ENCODE measurements around the gene FBXO48.

The FBXO48 gene

GRCh38 chr2:68434981-68435380 lies 32.1 kb downstream of the FBXO48 start:
- DNase-seq: no peak

- no peak for DNase-seq
These were observed 34.1 kb downstream of the FBXO48 start for GRCh38 chr2:68432696-68433658.

GRCh38 chr2:68431316-68431972 lies 35.6 kb downstream of the FBXO48 start:
- DNase-seq: no peak

GRCh38 chr2:68429311-68429826 lies 37.7 kb downstream of the FBXO48 start:
- no peak for DNase-seq

GRCh38 chr2:68428746-68429145 lies 38.3 kb downstream of the FBXO48 start:
- DNase-seq: no peak

- DNase-seq: no peak
These were observed 39.0 kb downstream of the FBXO48 start for GRCh38 chr2:68428126-68428525.

GRCh38 chr2:68426848-68427579 lies 40.1 kb downstream of the FBXO48 start:
- no peak for DNase-seq

GRCh38 chr2:68426446-68426845 lies 40.6 kb downstream of the FBXO48 start:
- DNase-seq: no peak

GRCh38 chr2:68425503-68425902 lies 41.6 kb downstream of the FBXO48 start:
- DNase-seq: no peak

- no peak for DNase-seq
These were observed 43.0 kb downstream of the FBXO48 start for GRCh38 chr2:68423966-68424650.

GRCh38 chr2:68420254-68420910 lies 46.7 kb downstream of the FBXO48 start:
- no peak for DNase-seq

- no peak for DNase-seq
These were observed 48.2 kb downstream of the FBXO48 start for GRCh38 chr2:68418855-68419254.

GRCh38 chr2:68418419-68418818 lies 48.7 kb downstream of the FBXO48 start:
- no peak for DNase-seq

- no peak for DNase-seq
These were observed 49.2 kb downstream of the FBXO48 start for GRCh38 chr2:68417926-68418325.

GRCh38 chr2:68416081-68416675 lies 50.9 kb downstream of the FBXO48 start:
- no peak for DNase-seq

- DNase-seq: no peak
These were observed 51.6 kb downstream of the FBXO48 start for GRCh38 chr2:68415521-68415920.

- DNase-seq: no peak
These were observed 52.2 kb downstream of the FBXO48 start for GRCh38 chr2:68414876-68415275.

- DNase-seq: no peak
These were observed 52.6 kb downstream of the FBXO48 start for GRCh38 chr2:68414452-68414851.

GRCh38 chr2:68413466-68413865 lies 53.6 kb downstream of the FBXO48 start:
- DNase-seq: no peak

- DNase-seq: no peak
These were observed 54.8 kb downstream of the FBXO48 start for GRCh38 chr2:68412127-68412819.
